ENCODE results near the gene OGA. TPM values are rescaled to one million over a fixed set of nuclear protein-coding genes. Genes with fewer than 3 reads are reported as not detected.

The OGA gene
- total and polyA plus RNA-seq, 9 of the 15 experiments (the other 6 are each of a cell fraction or from before 2014, with no cell fraction given) = 13.5 to 73.5 (median 59.5) TPM

DNA sequence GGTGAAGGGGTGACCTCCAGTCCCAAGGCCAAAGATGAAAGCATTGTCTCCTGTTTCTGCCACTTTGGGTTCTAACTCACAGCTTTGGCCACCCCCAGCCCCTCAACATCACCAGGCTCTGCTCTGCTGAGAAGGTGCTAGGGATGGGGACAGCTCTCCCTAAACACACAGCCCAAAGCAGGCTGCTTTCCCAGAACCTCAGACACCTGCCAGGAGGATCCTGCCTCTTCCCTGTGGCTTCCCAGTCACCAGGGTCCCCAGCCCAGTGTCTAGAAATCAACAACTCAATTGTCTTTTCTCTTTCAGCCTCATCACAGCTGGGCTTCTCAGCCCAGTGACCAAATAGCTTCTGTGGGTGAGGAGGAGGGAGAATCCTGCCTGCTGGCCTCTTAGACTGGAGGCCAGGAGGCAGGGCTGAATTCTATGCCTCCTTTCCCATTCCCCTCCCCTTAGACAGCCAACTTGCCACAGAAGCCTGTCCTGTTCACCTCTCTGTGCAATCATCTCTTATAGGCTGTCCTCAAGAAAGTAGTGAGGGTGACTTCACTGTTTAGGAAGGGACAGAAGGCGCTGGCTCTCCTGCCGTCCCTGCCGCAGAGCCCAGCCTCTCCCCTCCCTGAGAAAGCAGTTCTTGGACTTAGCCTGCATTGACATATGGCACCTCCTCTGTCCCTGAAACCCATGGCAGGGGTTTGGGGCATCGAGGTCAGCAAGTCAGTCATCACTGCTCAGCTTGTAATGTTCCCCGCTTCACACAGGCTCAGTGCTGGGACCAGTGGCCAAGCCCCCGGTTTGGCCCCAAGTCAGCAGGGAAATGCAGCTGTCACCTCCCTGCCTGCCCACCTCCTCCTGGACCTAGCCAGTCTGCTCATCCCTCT lies 46.0 kb downstream of the OGA start (continued):
- TF ChIP-seq, protein P1, sequence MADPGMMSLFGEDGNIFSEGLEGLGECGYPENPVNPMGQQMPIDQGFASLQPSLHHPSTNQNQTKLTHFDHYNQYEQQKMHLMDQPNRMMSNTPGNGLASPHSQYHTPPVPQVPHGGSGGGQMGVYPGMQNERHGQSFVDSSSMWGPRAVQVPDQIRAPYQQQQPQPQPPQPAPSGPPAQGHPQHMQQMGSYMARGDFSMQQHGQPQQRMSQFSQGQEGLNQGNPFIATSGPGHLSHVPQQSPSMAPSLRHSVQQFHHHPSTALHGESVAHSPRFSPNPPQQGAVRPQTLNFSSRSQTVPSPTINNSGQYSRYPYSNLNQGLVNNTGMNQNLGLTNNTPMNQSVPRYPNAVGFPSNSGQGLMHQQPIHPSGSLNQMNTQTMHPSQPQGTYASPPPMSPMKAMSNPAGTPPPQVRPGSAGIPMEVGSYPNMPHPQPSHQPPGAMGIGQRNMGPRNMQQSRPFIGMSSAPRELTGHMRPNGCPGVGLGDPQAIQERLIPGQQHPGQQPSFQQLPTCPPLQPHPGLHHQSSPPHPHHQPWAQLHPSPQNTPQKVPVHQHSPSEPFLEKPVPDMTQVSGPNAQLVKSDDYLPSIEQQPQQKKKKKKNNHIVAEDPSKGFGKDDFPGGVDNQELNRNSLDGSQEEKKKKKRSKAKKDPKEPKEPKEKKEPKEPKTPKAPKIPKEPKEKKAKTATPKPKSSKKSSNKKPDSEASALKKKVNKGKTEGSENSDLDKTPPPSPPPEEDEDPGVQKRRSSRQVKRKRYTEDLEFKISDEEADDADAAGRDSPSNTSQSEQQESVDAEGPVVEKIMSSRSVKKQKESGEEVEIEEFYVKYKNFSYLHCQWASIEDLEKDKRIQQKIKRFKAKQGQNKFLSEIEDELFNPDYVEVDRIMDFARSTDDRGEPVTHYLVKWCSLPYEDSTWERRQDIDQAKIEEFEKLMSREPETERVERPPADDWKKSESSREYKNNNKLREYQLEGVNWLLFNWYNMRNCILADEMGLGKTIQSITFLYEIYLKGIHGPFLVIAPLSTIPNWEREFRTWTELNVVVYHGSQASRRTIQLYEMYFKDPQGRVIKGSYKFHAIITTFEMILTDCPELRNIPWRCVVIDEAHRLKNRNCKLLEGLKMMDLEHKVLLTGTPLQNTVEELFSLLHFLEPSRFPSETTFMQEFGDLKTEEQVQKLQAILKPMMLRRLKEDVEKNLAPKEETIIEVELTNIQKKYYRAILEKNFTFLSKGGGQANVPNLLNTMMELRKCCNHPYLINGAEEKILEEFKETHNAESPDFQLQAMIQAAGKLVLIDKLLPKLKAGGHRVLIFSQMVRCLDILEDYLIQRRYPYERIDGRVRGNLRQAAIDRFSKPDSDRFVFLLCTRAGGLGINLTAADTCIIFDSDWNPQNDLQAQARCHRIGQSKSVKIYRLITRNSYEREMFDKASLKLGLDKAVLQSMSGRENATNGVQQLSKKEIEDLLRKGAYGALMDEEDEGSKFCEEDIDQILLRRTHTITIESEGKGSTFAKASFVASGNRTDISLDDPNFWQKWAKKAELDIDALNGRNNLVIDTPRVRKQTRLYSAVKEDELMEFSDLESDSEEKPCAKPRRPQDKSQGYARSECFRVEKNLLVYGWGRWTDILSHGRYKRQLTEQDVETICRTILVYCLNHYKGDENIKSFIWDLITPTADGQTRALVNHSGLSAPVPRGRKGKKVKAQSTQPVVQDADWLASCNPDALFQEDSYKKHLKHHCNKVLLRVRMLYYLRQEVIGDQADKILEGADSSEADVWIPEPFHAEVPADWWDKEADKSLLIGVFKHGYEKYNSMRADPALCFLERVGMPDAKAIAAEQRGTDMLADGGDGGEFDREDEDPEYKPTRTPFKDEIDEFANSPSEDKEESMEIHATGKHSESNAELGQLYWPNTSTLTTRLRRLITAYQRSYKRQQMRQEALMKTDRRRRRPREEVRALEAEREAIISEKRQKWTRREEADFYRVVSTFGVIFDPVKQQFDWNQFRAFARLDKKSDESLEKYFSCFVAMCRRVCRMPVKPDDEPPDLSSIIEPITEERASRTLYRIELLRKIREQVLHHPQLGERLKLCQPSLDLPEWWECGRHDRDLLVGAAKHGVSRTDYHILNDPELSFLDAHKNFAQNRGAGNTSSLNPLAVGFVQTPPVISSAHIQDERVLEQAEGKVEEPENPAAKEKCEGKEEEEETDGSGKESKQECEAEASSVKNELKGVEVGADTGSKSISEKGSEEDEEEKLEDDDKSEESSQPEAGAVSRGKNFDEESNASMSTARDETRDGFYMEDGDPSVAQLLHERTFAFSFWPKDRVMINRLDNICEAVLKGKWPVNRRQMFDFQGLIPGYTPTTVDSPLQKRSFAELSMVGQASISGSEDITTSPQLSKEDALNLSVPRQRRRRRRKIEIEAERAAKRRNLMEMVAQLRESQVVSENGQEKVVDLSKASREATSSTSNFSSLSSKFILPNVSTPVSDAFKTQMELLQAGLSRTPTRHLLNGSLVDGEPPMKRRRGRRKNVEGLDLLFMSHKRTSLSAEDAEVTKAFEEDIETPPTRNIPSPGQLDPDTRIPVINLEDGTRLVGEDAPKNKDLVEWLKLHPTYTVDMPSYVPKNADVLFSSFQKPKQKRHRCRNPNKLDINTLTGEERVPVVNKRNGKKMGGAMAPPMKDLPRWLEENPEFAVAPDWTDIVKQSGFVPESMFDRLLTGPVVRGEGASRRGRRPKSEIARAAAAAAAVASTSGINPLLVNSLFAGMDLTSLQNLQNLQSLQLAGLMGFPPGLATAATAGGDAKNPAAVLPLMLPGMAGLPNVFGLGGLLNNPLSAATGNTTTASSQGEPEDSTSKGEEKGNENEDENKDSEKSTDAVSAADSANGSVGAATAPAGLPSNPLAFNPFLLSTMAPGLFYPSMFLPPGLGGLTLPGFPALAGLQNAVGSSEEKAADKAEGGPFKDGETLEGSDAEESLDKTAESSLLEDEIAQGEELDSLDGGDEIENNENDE (IDR thresholded peaks at IDR 0.05; ENCODE audit: low read depth, low read length) = no peak

All from K562 (cell line).